Cardiac muscle cell (in vitro differentiated cells and primary cell): Measurements from ENCODE around the gene NOVA2. TPM values are rescaled to one million over a fixed set of nuclear protein-coding genes. Genes with fewer than 3 reads are reported as not detected.

Experiments used
- DNase-seq, 2 donors: peaks; one replicate each; pipeline versions ENCODE4 v3.0.0 to v3.0.0-alpha.2; 2010 to 2017; ENCODE audit warnings: low read depth in 1 of 2, low spot score in 1 of 2
- H3K27ac ChIP-seq: fragments of 200-600 bp; sonication (generic); 2 replicates; pipeline ENCODE4 v1.5.1; 2016
- H3K27me3 ChIP-seq: fragments of 200-600 bp; sonication (generic); 2 replicates; pipeline ENCODE4 v1.6.0; 2016; ENCODE audit warnings: control low read depth
- H3K36me3 ChIP-seq: fragments of 200-600 bp; sonication (generic); 2 replicates; pipeline ENCODE4 v1.5.1; 2016; ENCODE audit warnings: control low read depth
- H3K4me1 ChIP-seq: fragments of 200-600 bp; sonication (generic); 2 replicates; pipeline ENCODE4 v1.8.1; 2017; ENCODE audit warnings: low read depth, mild to moderate bottlenecking, mixed run types
- H3K4me3 ChIP-seq: fragments of 200-600 bp; sonication (generic); 2 replicates; pipeline ENCODE4 v1.5.1; 2016; ENCODE audit warnings: mild to moderate bottlenecking
- H3K9me3 ChIP-seq: fragments of 200-600 bp; sonication (generic); 2 replicates; pipeline ENCODE4 v1.5.1; 2017; ENCODE audit warnings: low read depth, mild to moderate bottlenecking, control low read depth
- polyA plus RNA-seq: library from polyadenylated mRNA; unstranded; fragments of >200 nt; fragmentation: Nextera tagmentation; extraction: Ambion mirVana; gene quantifications from 2 replicates; pipeline ENCODE4 v1.2.1, GENCODE V29; 2016
- total RNA-seq: library from RNA; depleted of rRNA; stranded (reverse); fragments of >200 nt; gene quantifications from 2 replicates; pipeline ENCODE4 v1.2.3, GENCODE V29; 2016
- TF ChIP-seq, protein P1 (sequence below): IDR thresholded peaks from 2 replicates; pipeline ENCODE4 v1.5.1; 2012; ENCODE audit warnings: low read depth, mild to moderate bottlenecking, low read length

The NOVA2 gene
- total and polyA plus RNA-seq, 2 experiments from 2014 or later = 0.17 to 0.71 TPM

DNA sequence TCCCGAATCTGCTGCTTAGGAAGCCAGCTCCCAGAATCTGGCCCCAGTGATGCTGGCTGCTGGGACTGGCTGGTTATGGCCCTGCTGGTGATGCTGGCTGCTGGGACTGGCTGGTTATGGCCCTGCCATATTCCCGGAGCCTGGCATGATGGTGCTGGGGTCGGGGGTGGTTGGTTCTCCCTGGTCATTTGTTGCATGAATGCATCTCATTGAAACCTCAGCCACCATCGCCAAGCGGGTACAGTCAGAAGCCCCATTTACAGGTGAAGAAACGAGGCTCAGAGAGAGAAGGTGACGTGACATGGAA, 47.1 kb upstream of the NOVA2 start:
- H3K27me3 ChIP-seq = peaks cover 9% of the 10 kb centered on the region
- no peak overlapping the region for H3K27ac ChIP-seq
- no peaks in the 10 kb centered on the region for H3K9me3 ChIP-seq
- DNase-seq = no peak
- TF ChIP-seq, protein P1, sequence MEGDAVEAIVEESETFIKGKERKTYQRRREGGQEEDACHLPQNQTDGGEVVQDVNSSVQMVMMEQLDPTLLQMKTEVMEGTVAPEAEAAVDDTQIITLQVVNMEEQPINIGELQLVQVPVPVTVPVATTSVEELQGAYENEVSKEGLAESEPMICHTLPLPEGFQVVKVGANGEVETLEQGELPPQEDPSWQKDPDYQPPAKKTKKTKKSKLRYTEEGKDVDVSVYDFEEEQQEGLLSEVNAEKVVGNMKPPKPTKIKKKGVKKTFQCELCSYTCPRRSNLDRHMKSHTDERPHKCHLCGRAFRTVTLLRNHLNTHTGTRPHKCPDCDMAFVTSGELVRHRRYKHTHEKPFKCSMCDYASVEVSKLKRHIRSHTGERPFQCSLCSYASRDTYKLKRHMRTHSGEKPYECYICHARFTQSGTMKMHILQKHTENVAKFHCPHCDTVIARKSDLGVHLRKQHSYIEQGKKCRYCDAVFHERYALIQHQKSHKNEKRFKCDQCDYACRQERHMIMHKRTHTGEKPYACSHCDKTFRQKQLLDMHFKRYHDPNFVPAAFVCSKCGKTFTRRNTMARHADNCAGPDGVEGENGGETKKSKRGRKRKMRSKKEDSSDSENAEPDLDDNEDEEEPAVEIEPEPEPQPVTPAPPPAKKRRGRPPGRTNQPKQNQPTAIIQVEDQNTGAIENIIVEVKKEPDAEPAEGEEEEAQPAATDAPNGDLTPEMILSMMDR = no peak
- no peaks in the 10 kb centered on the region for H3K36me3 ChIP-seq
- H3K4me1 ChIP-seq = no peaks in the 10 kb centered on the region
- no peak overlapping the region for H3K4me3 ChIP-seq

DNA sequence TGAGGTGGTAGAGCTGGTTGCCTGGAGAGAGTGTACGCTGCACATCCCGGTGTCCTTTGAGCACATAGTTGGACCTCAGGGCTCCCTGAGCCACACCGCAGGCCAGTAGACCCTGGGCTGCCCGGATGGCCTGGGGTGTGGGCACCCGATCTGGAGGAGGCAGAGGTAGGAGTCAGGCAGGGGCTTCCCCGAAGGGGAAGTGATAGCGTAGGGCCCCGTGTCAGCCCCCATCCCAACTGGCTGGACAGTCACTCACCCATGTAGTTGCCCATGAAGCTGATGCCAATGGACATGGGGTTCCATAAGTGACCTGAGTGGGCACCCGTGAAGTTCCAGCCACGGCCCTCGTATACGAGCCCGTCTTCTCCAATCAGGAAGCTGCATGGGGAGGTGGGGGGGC, 45.6 kb upstream of the NOVA2 start:
- Histone ChIP-seq H3K36me3 (no peaks in the 10 kb centered on the region), H3K4me3 (no peak overlapping the region), H3K4me1 (no peaks in the 10 kb centered on the region), H3K27ac (no peak overlapping the region), H3K9me3 (no peaks in the 10 kb centered on the region), H3K27me3 (peaks cover 24% of the 10 kb centered on the region)
- TF ChIP-seq, protein P1 = no peak
- DNase-seq = no peak

DNA sequence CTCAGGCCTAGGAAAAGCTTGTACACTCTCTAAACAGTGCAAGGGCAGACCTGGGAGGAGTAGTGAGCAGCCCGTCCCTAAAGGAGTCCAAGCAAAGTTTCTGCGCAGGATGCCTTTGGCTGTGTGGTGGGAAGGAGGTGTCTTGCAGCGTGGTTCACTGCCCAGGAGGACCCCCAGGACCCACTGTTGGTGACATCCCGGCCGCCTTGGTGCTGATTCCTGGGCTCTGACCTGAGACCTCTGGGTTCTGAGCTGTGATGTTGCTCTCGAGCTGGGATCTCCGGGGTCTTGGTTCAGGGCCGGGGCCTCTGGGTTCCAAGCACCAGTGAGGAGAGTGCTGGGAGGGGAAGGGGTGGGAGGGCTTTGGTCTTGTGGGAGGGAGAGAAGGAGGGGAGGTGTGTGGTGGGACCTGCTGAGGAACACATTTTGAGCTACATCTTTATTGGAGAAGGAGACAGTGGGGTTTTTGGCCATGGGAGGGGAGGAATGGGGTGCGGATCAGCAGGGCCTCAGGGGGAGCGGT, 45.1 kb upstream of the NOVA2 start:
- Histone ChIP-seq H3K27me3 (peaks cover 29% of the 10 kb centered on the region), H3K4me1 (no peaks in the 10 kb centered on the region), H3K27ac (no peak overlapping the region), H3K36me3 (no peaks in the 10 kb centered on the region), H3K9me3 (no peaks in the 10 kb centered on the region), H3K4me3 (no peak overlapping the region)
- TF ChIP-seq, protein P1 = no peak
- DNase-seq = no peak

GRCh38 chr19:46017874-46018675, 44.4 kb upstream of the NOVA2 start:
- DNase-seq = no peak
- H3K27ac ChIP-seq = no peak overlapping the region
- H3K9me3 ChIP-seq = no peaks in the 10 kb centered on the region
- TF ChIP-seq, protein P1 = no peak
- no peak overlapping the region for H3K4me3 ChIP-seq
- no peaks in the 10 kb centered on the region for H3K36me3 ChIP-seq
- peaks cover 36% of the 10 kb centered on the region for H3K27me3 ChIP-seq
- H3K4me1 ChIP-seq = no peaks in the 10 kb centered on the region

DNA sequence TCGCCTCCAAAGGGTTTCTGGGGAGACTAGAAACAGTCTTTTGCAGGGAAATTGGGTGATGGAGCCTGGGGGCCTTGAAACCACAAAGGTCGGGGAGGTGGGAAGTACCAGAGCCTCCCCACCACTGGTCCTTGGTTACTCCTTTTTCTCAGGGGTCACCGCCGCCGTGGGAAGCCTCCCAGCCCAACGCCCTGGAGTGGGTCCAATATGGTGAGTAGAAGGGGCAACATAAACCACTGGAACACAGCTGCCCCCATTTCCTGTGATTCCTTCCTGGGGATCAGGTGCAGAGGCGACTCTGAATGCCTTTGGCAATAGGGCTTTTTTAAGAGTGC, 43.4 kb upstream of the NOVA2 start:
- no peaks in the 10 kb centered on the region for H3K36me3 ChIP-seq
- no peak overlapping the region for H3K27ac ChIP-seq
- no peaks in the 10 kb centered on the region for H3K9me3 ChIP-seq
- no peak overlapping the region for H3K4me3 ChIP-seq
- TF ChIP-seq, protein P1 = no peak
- H3K4me1 ChIP-seq = no peaks in the 10 kb centered on the region
- DNase-seq = no peak
- peaks cover 36% of the 10 kb centered on the region for H3K27me3 ChIP-seq
